ENCODE data around the gene NEURL2.
"Not testable (repeated sequence)": the region's sequence is repeated elsewhere in the genome, so short reads cannot be mapped to it uniquely, and the experiment has no call there.

Gene NEURL2, protein sequence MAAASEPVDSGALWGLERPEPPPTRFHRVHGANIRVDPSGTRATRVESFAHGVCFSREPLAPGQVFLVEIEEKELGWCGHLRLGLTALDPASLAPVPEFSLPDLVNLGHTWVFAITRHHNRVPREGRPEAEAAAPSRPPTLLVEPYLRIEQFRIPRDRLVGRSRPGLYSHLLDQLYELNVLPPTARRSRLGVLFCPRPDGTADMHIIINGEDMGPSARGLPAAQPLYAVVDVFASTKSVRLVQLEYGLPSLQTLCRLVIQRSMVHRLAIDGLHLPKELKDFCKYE

DNA sequence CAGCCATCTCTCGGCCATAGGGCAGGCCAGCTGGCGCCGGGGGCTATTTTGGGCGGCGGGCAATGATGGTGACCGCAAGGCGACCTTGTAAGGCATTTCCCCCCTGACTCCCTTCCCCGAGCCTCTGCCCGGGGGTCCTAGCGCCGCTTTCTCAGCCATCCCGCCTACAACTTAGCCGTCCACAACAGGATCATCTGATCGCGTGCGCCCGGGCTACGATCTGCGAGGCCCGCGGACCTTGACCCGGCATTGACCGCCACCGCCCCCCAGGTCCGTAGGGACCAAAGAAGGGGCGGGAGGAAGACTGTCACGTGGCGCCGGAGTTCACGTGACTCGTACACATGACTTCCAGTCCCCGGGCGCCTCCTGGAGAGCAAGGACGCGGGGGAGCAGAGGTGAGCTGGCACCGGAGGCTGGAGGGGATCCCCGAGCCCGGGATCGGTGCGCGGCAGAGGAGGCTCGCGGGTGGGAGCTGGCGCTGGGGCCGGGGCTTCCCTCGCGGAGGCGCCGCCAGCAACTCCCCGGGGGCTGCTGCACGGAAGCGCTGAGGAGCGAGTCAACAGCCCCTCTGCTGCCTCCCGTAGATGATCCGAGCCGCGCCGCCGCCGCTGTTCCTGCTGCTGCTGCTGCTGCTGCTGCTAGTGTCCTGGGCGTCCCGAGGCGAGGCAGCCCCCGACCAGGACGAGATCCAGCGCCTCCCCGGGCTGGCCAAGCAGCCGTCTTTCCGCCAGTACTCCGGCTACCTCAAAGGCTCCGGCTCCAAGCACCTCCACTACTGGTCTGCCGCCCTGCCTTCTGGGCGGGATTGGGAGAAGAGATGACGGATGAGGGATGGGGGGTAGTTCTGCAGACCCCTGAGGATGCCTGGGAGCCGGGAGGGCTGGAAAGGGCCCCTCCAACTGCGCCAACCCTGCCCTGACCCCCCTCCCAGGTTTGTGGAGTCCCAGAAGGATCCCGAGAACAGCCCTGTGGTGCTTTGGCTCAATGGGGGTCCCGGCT is at the start of gene NEURL2, which contains the start of gene CTSA:
NEURL2 (minus strand) TSS at position 224 of the 999 bp plus-strand sequence; CDS start at position 7, 217 bp downstream.
CTSA (plus strand) TSS at position 351 of the 999 bp plus-strand sequence; CDS start at position 585, 234 bp downstream.
- DNase-seq = peak; percentile 68 to 85

DNA sequence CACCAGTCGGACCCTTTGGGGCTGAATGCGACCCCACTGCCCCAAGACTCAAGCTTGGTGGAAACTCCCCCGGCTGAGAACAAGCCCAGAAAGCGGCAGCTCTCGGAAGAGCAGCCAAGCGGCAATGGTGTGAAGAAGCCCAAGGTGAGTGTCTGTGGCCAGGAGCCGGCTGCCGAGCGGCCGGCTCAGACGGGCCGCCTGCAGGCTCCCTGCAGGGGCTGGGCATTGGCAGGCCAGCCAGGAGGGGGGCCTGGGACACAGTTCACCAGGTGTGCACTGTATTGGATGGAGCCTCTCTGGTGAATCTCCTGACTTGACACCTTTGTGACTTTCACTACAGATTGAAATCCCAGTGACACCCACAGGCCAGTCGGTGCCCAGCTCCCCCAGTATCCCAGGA is 49.5 kb upstream of the NEURL2 start:
- DNase-seq = no peak

DNA sequence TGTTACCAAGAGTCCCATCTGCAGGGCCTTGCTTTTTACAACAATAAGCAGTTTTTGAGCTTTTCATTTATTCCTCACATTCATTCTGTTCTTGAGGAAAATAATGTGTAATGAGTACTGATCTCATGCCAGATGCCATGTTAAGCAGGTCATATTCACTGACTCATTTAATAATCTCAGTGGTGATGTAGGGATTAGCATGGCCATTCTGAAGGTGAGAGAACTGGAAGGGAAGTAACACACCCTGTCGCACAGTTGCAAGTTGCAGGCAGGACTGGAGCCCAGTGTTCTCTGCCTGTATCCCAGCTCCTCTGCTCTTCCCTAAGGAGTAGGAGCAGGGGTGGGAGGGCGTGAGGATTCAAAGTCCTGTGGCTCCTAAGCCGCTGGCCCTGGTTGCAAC is 49.0 kb upstream of the NEURL2 start:
- no peak for DNase-seq

DNA sequence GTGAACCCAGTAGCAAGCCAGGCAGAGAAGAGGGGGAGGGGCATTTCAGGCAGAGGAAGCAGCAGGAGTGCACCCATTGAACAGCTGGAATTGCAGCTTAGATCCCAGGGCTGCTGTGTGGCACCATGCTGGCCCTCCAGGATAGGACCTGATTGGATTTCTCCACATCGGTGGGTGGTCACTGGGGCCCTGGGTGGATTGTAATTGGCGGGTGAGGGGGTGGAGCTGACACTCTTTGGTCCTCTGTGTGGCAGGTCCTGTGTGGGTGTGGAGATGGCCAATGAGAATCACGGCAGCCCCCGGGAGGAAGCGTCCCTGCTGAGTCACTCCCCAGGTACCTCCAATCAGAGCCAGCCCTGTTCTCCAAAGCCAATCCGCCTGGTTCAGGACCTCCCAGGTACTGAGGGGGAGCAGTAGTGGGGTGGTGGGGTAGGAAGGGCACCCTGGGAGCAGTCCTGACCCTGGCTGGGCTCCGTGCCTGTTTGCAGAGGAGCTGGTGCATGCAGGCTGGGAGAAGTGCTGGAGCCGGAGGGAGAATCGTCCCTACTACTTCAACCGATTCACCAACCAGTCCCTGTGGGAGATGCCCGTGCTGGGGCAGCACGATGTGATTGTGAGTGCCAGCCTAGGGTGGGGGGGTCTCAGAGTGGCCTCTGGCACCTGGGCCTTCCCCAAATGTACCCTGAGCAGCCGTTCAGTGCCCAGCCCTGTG is 47.9 kb upstream of the NEURL2 start:
- no peak for DNase-seq

DNA sequence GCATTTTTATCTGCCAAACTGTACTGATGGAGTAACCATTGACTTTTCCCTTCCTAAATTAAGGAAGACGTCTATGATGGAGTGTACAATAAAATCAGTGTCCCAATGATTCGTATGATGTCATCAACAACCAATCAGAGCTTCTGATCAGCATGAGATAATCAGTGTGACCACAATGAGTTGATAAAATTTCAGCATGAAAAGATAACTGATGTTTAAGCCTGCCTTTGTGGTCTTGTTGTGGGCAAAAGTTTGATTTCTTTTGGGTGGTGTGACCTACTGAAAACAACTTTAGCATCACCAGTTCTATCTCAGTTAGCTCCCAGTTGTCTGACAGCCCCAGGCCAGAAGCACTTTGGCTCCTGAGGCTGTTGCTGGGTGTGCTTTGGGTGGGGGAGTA is 46.8 kb upstream of the NEURL2 start:
- no peak for DNase-seq

DNA sequence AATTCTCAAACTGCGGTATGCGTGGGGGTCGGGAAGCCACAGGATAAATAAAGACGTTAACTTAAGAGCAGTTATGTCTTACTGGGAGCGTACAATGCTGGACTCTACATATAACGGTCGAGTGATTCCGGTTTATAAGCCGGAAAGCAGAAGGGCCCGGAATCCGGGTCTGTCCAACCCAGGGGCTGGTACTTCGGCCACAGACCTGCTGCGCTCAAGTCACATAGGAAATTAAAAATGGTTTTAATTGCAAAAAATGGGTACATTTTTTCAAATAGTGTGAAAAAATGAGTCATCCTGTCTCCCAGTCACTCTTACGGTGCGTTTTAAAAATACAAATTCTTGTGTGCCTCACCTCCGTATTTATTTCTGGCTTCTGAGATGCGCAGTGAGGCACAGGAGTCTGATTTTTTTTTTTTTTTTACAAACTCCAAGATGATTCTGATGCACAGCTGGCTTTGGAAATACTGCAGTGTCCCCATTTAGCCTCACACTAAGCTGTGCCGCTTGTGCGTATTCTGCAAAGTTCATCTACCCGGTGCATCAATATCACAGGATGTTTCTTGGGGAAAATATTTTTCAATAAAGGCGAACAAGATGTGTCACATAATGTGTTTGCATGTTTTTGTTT is 44.5 kb upstream of the NEURL2 start:
- no peak for DNase-seq

DNA sequence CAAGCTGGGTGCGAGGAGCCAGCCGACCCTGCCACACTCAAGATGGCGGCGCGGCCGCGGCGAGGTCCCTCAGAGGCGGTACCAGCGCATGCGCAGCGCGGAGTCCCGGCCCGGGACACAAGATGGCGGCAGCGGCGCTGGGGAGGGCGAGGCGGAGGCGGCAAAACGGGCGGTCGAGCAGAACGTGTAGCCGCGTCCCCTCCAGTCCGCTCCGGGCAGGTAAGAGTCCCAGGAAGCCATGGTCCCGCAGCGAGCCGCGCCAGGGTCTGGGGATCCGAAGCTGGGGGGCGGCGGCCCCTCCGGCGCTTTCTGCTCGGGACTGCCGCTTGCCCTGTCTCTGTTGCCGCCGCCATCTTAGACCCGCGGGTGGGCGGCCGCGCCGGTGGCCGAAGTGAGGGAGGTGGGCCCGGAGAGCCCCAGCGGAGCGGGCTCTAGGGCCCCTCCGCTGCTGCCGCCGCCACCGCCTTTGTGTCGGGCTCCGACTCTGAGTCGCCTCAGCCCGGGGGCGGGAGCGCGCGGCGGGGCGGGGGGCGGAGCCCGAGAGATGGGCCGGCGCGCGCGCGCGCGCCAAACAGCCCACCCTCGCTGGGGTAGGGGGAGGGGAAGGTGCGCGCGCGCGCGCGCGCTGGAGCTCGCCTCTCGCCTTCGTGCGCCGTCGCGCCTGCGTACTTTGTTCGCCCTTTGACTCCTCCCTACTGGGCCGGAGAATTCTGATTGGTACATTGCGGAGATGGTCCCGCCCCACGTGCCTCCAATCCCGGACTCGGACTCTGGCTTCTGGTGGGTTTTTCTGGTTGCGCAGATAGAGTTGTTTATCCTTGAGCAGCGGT is 43.8 kb upstream of the NEURL2 start, which contains the start of gene PCIF1:
PCIF1 (plus strand) TSS at position 98 of the 830 bp plus-strand sequence. CDS start 4,317 bp downstream, outside the sequence.
- DNase-seq = peak; percentile 78 to 96

DNA sequence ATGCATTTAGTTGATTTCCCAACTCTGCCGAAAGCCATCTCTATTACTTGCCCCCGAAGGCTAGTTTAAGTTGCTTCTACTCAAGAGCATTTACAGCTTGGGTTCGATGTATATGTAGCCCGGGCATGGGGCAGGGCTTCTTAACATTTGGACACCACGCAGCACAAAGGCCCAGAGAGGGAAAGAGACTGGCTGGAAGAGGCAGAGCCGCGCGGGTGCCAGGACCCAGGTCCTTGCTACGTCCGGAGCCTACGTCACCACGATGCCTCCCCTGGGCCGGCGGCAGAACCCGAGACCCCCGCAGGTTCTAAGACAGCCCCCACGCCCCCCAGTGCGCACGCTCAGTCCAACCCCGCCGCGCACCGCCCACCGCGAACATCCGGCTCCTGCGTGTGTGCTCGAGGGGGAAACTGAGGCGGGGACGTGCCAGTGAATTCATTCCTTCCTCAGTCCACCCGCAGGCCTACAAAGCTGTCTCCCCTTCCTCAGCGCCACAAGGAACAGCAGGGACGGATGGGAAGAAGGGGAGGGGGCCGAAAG is 43.1 kb upstream of the NEURL2 start:
- peak; percentile 48 to 73 for DNase-seq

DNA sequence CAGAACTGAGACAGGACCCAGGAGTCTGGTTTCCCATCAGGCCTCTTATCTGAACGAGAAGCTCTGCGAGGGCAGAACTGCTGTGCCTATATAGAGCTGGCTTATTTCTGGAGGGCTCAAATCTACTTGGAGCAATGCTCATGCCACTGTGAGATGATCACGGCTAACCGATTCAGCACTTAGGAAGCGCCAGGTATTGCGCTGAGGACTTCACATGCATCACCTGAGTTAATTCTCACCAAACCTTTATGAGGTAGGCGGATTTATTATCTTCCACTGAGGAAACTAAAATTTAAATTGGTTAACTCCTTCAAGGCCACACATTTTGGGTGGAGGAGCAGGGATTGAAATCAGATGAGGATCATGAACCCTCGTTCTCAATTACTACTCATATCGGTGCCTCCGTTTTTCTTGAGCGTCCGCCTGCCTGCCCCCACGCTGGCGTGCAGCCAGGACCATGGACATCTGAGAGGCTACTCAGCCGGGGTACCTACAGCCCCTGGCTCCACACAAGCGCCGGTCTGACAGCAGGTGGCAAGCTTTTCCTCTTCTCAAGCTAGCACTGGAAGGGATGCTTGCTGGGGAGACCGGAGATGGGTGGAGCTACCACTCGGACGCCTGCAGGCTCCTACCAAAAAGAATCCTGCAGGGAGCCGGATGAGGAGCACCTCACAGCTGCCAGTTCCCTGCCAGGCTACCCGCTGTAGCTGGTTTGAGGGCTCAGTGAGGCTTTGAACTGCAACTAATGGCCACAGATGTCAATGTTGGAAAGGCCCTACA is 42.4 kb upstream of the NEURL2 start:
- DNase-seq = peak; percentile 68 to 85

DNA sequence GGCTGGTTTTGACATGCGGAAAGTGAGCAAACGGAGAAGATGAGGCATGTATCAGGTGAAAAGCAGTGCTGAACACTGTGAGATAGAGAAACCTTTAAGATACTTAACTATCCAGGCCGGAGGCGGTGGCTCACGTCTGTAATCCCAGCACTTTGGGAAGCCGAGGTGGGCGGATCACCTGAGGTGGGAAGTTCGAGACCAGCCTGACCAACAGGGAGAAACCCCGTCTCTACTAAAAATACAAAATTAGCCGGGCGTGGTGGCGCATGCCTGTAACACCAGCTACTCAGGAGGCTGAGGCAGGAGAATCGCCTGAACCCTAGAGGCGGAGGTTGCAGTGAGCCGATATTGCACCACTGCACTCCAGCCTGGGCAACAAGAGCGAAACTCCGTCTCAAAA is 40.7 kb upstream of the NEURL2 start:
- not testable (repeated sequence) for DNase-seq

DNA sequence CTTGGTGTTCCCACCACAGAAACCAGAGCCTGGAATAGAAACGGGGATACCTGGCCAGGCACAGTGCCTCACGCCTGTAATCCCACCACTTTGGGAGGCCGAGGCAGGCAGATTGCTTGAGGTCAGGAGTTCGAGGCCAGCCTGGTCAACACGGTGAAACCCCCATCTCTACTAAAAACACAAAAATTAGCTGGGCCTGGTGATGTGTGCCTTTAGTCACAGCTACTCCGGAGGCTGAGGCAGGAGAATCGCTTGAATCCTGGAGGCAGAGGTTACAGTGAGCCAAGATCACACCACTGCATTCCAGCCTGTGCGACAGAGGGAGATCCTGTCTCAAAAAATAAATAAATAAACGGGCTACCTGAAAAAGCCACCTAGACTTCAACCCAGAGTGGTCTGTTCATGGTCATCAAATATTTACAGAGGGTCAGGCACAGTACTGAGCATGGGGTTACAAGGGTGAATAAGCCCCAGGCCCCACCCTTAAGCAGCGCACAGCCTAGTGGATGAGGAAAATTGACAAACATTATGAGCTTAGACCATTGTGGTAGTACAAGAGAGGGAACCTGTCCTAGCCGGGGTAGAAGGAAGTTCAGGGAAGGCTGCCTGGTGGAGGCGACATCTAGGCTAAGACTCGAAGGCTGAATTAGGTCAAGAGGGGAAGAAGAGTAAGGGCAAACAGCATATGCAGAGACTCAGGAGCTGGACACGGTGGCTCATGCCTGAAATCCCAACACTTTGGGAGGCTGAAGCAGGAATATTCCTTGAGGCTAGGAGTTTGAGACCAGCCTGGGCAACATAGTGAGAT is 36.3 kb upstream of the NEURL2 start:
- DNase-seq = no peak

DNA sequence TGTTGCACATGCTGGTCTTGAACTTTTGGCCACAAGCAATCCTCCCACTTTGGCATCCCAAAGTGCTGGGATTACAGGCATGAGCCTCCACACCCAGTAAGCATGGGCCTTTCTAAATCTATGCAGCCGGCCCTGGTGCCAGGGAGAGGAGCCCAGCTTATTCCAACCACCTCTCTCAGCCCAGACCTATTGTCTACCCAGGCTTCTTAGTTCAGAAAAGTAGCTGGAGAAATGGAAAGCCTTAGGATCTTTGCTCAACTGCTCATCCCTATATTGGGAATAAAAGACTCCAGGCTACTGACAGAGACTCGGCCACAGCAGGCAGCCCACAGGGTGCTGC is 35.7 kb upstream of the NEURL2 start:
- no peak for DNase-seq

DNA sequence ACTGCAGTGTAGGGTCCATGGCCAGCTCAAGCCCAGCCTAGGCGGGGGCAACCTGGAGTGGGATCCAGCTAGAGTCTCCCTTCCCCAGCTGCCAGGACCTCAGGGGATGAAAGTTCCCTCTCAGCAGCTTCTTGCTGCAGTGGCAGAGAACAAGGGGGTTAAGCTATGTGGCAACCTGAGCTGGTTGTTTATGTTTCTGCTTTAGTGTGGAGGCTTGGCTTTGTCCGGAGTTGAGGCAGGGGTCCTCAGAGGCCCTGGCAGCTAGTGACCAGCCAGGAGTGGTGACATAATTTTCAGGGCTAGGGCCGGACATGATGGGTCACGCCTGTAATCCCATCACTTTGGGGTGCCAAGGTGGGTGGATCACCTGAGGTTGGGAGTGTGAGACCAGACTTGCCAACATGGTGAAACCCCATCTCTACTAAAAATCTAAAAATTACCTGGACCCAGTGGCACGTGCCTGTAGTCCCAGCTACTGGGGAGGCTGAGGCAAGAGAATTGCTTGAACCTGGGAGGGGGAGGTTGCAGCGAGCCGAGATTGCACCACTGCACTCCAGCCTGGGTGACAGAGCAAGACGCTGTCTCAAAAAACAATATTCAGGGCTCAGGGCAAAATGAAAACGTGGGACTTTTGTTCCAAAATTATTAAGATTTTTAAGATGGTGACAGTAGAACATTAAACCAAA is 35.0 kb upstream of the NEURL2 start:
- DNase-seq = no peak

DNA sequence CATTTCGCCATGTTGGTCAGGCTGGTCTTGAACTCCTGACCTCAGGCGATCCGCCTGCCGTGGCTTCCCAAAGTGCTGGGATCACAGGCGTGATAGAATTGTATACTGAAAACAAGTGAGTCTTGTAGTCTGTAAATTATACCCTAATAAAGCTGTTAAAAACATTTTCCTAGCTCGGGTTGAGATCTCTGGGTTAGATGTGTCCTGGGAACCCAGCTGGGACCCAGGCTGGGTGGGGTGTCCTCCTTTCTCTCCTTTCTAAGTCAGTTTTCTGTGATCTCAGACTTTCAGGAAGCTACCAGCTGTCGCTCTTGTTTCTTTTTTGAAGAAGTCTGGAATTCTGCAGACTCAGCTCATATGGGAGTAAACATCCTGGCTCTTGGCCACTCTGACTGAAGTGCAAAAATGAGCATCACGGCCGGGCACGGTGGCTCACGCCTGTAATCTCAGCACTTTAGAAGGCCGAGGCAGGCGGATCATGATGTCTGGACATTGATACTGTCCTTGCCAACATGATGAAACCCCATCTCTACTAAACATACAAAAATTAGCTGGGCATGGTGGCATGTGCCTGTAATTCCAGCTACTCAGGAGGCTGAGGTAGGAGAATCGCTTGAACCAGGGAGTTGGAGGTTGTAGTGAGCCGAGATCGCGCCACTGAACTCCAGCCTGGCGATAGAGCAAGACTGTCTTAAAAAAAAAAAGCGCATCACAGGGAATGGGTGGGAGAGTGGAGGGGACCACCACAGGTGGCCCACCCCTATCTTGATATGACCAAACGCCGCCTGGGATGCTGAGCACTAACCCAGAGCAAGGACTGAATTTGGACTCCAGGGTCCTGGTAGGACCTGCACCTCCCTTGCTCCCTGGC is 33.6 kb upstream of the NEURL2 start:
- no peak for DNase-seq

DNA sequence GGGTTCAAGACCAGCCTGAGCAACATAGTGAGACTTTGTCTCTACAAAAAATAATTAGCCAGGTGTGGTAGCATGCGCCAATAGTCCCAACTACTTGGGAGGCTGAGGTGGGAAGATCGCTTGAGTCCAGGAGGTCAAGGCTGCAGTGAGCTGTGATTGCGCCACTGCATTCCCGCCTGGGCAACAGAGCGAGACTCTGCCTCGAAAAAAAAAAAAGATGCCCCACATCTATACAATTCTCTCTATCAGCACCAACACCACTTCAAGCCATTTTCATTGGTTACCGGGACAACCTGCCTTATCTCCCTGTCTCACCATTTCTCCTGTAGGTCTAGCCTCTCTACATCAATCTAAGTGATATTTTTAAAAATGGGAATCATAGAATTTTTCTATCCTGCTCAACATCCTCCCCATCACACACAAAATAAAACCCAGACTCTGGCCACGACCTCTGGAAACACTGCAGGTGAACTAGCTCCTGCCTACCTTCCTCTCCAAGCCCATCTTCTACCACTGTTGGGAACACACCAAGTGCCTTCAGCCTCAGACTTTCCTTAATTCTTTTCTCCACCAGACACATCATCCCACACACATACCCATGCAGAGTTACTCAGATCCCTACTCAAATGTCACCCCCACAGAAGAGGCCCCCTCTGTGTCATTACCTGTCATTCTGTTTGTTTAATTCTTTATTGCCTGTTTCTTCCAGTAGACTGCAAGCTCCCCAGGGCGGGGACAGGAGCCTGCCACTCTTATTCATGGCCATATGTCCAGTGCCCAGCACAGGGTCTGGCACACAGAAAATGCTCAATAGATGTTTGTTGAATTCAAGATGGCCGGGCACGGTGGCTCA is 30.6 kb upstream of the NEURL2 start:
- no peak for DNase-seq

DNA sequence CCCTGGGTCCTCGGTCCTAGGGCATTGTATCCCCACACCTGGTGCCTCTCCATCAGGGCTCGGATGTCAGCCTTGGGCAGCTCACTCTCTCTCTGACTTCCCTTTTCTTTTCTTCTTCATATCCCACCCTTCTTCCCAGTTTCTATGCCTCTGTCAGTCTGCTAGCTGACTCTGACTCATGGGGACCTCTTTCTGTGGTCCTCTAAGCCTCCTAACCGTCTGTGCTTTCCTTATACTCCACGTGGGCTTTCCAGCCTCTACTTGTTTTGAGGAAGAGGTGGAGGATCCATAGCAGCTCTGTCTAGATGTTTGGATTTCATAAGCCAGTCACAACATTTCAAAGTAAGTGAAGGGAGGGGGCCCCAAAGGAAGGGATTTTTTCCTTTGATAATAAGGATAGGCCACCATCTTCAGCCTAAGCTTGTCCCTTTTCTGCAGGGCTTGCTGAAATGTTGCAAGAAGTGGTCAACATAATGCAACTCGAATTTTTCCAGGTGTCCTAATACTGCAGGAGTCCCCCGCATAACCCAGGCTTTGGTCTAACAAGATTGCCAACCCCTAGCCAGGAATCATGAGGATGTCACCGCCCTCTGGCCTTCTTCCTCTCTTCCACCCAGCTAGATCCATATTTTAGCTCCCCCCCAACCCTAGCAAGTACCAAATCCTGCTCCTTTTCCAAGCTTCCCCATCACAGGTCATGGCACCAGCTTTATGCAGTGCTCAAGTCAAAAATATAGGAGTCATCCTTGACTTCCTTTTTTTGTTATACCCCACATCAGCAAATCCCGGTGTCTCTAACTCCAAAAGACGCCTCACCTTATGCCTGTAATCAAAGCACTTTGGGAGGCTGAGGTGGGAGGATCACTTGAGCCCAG is 29.7 kb upstream of the NEURL2 start:
- no peak for DNase-seq

Data from SW 1271 (cell line).